Activated CD4-positive, alpha-beta T cell treated with anti-CD3 and anti-CD28 coated beads, Interleukin-2, amount 10 ng/mL, durations not matched to agents 24 days and 14 days (primary cell): ENCODE results near the gene GLS2. TPM values are rescaled to one million over a fixed set of nuclear protein-coding genes. Genes with fewer than 3 reads are reported as not detected.
A peak's percentile ranks its signal among the peaks of the same experiment; 100 is the strongest.
"Not testable (repeated sequence)": the region's sequence is repeated elsewhere in the genome, so short reads cannot be mapped to it uniquely, and the experiment has no call there.

Experiments
- DNase-seq: peaks from one replicate; pipeline ENCODE4 v3.0.0; 2022
- H3K27ac Mint-ChIP-seq: one replicate; pipeline ENCODE4 v1.8.0; 2022; ENCODE audit warnings: mild to moderate bottlenecking, mixed read lengths
- H3K27me3 Mint-ChIP-seq: one replicate; pipeline ENCODE4 v1.8.0; 2022; ENCODE audit warnings: mixed read lengths
- H3K36me3 Mint-ChIP-seq: one replicate; pipeline ENCODE4 v1.8.0; 2022; ENCODE audit warnings: low read depth, mild to moderate bottlenecking, mixed read lengths
- H3K4me1 Mint-ChIP-seq: one replicate; pipeline ENCODE4 v1.8.0; 2021; ENCODE audit warnings: mixed read lengths
- H3K4me3 Mint-ChIP-seq: one replicate; pipeline ENCODE4 v1.8.0; 2022; ENCODE audit warnings: mild to moderate bottlenecking, moderate library complexity, mixed read lengths
- H3K9me3 Mint-ChIP-seq: one replicate; pipeline ENCODE4 v1.8.0; 2021; ENCODE audit warnings: mixed read lengths
- intact Hi-C: fragments of 100-400 bp; cut with micrococcal nuclease; formaldehyde crosslinking; loops from one replicate; pipeline ENCODE4 v1.15.1; 2023
- total RNA-seq: library from RNA; stranded (reverse); gene quantifications from 2 replicates; pipeline ENCODE4 v1.2.3, GENCODE V29; 2022

Gene GLS2
- total RNA-seq, 1 donor from 2014 or later = 1.9 TPM

DNA sequence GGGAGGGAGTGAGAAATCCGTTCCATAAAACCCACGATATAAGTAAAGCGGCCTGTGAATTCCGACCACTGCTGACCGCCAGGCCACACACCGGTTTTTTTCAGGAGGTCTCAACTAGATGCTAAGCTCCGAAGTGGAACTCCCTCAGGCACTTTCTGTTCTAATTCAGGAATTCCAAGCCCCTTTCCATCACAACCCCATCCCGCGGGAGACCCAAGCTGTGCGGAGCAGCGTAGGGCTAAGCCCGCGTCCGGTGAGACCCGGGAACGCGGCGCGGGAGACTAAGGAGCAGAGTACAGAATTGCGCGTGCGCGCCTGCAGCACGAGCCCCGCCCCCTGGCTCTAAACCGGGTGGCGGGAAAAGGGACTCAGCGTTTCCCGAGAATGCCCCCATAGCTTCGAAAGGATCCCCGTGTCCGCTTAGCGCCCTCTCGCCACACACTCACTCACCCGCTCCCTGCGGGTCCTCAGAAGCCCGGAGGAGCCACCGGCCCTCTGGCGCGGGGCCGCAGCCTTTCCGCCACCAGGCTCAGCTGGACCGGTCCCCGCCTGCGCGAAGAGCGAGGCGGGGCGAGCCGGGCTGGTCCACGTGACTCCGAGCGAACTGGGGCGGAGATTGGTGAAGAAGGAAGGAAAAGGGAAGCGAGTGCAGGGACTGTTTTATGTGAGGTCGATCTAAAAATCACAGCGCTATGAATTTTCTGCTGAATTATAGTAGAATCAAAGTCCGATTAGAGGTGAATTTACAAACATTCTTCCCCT lies 38.9 kb downstream of the GLS2 start, which contains the start of gene TIMELESS:
Gene TIMELESS (minus strand): TSS at position 567 of the 762 bp plus-strand sequence. CDS start 15,256 bp downstream, outside the sequence.
- Mint-ChIP-seq H3K9me3 (no peaks in the 10 kb centered on the region), H3K27ac (peak within 1 kb of the TSS; percentile 90), H3K36me3 (peaks cover 17% of the 10 kb centered on the region), H3K4me1 (peaks cover 29% of the 10 kb centered on the region), H3K4me3 (peak within 1 kb of the TSS; percentile 95), H3K27me3 (no peaks in the 10 kb centered on the region)
- intact Hi-C loops = loop anchor here (1.0 to 5.0 kb wide), 6 partner anchors 15 to 347 kb away; partner anchors contain the start of genes ESYT1, PA2G4, PAN2 and SPRYD4
- peak; percentile 97 for DNase-seq

- H3K9me3 Mint-ChIP-seq, intact Hi-C loops, H3K27me3 Mint-ChIP-seq, H3K4me3 Mint-ChIP-seq, H3K27ac Mint-ChIP-seq, DNase-seq: not testable (repeated sequence)
- Mint-ChIP-seq H3K4me1 (peaks cover 24% of the 10 kb centered on the region), H3K36me3 (peaks cover 36% of the 10 kb centered on the region)
These were observed 44.8 kb downstream of the GLS2 start for GRCh38 chr12:56443208-56443607.

- Mint-ChIP-seq H3K4me3 (no peak overlapping the region), H3K9me3 (no peaks in the 10 kb centered on the region), H3K27me3 (no peaks in the 10 kb centered on the region), H3K27ac (no peak overlapping the region), H3K36me3 (peaks cover 18% of the 10 kb centered on the region), H3K4me1 (peaks cover 9% of the 10 kb centered on the region)
- DNase-seq = no peak
- intact Hi-C loops = no loop called here
These were observed 50.4 kb downstream of the GLS2 start for GRCh38 chr12:56437430-56438176.

GRCh38 chr12:56434828-56435227 lies 53.1 kb downstream of the GLS2 start:
- H3K27ac Mint-ChIP-seq = no peak overlapping the region
- peaks cover 5% of the 10 kb centered on the region for H3K4me1 Mint-ChIP-seq

DNA sequence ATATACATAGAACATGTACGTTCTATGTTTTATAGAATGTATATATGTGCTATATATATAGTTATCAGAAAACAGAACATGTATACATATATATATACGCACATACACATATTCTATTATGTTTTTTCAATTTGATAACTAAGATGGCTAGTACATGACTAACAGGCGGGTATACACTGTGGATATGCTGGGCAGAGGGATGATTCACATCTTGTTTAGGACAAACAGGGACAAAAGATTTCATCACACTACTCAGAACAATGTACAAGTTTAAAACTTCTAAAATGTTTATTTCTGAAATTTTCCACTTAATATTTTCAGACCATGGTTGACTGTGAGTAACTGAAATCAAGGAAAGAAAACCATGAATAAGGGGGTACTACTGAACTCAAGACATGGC lies 56.1 kb downstream of the GLS2 start:
- no peaks in the 10 kb centered on the region for H3K27me3 Mint-ChIP-seq
- no peak overlapping the region for H3K27ac Mint-ChIP-seq
- intact Hi-C loops = no loop called here
- no peak for DNase-seq
- peaks cover 28% of the 10 kb centered on the region for H3K36me3 Mint-ChIP-seq
- no peaks in the 10 kb centered on the region for H3K4me1 Mint-ChIP-seq
- no peaks in the 10 kb centered on the region for H3K9me3 Mint-ChIP-seq
- no peak overlapping the region for H3K4me3 Mint-ChIP-seq

More at GRCh38 chr12:56434828-56435227, 53.1 kb downstream of the GLS2 start:
- H3K9me3 Mint-ChIP-seq = no peaks in the 10 kb centered on the region
- intact Hi-C loops = no loop called here
- H3K36me3 Mint-ChIP-seq = peaks cover 22% of the 10 kb centered on the region
- no peak overlapping the region for H3K4me3 Mint-ChIP-seq
- no peaks in the 10 kb centered on the region for H3K27me3 Mint-ChIP-seq
- DNase-seq = no peak

DNA sequence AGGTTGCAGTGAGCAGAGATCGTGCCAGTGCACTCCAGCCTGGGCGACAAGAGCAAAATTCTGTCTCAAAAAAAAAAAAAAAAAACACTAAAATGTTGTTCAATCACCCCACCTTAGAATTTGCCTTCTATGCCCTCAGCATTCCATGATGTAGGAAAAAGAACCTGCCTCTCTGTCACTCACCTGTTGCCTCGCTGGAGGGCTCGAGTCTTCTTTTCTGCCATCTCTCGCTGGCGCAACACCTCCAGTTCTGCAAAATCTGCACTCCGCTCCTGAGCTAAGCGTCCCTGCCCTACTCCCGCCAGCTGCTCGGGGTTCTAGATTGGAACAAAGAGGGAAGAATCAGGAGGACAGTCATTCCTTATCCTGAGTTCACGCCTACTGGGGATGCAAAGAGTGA lies 56.7 kb downstream of the GLS2 start:
- DNase-seq = no peak
- H3K36me3 Mint-ChIP-seq = peaks cover 28% of the 10 kb centered on the region
- no peaks in the 10 kb centered on the region for H3K9me3 Mint-ChIP-seq
- no peak overlapping the region for H3K27ac Mint-ChIP-seq
- H3K27me3 Mint-ChIP-seq = no peaks in the 10 kb centered on the region
- no peak overlapping the region for H3K4me3 Mint-ChIP-seq
- no peaks in the 10 kb centered on the region for H3K4me1 Mint-ChIP-seq
- intact Hi-C loops = no loop called here

DNA sequence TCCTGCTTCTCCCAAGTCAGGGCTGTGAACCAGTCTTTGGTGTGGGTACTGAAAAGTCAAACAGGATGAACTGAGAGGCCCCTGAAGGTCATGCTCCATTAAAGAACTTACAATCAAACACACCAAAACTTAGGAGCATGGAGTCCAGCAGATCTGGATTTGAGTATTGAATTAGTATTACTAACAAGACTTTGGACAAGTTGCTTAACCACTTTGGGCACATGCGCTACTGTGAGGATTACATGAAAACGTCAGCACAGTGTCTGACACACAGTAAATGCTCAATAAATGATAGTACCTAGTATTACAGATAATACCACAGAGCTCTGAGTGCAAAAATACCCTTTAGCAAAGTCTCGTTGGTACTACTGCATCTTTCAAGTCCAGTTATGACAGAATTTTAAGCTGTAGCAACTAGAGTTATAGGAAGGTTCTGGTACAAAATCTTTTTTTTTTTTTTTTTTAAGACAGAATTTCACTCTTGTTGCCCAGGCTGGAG lies 62.0 kb downstream of the GLS2 start:
- no peaks in the 10 kb centered on the region for H3K27me3 Mint-ChIP-seq
- intact Hi-C loops = no loop called here
- H3K4me3 Mint-ChIP-seq = no peak overlapping the region
- H3K4me1 Mint-ChIP-seq = peaks cover 6% of the 10 kb centered on the region
- H3K9me3 Mint-ChIP-seq = no peaks in the 10 kb centered on the region
- no peak overlapping the region for H3K27ac Mint-ChIP-seq
- no peak for DNase-seq
- peaks cover 43% of the 10 kb centered on the region for H3K36me3 Mint-ChIP-seq

- intact Hi-C loops = no loop called here
- H3K4me3 Mint-ChIP-seq = no peak overlapping the region
- peak overlapping the region; percentile 71 for H3K27ac Mint-ChIP-seq
- H3K36me3 Mint-ChIP-seq = peaks cover 45% of the 10 kb centered on the region
- H3K9me3 Mint-ChIP-seq = no peaks in the 10 kb centered on the region
- H3K4me1 Mint-ChIP-seq = peaks cover 6% of the 10 kb centered on the region
- H3K27me3 Mint-ChIP-seq = no peaks in the 10 kb centered on the region
- no peak for DNase-seq
These were observed 62.8 kb downstream of the GLS2 start for GRCh38 chr12:56425193-56425592.

Other genes with a start within 250 kb of the GLS2 start
- 68.0 and 69.0 TPM in 2 replicates for gene ANKRD52, start 229.8 kb downstream of the GLS2 start, total RNA-seq
- gene COQ10A, start 221.2 kb downstream of the GLS2 start, total RNA-seq = 17.0 TPM in 2 replicates
- 311 and 317 TPM in 2 replicates for gene CS, start 187.8 kb downstream of the GLS2 start, total RNA-seq
- gene CNPY2, start 172.2 kb downstream of the GLS2 start, total RNA-seq = 165 and 169 TPM in 2 replicates
- 31.3 and 34.7 TPM in 2 replicates for gene PAN2, start 154.2 kb downstream of the GLS2 start, total RNA-seq
- 36.0 and 36.9 TPM in 2 replicates for gene IL23A, start 149.3 kb downstream of the GLS2 start, total RNA-seq
- 64.9 and 68.4 TPM in 2 replicates for gene STAT2, start 128.1 kb downstream of the GLS2 start, total RNA-seq
- gene APOF, start 125.3 kb downstream of the GLS2 start, total RNA-seq = not detected in 2 replicates
- 46.5 and 48.8 TPM in 2 replicates for gene TIMELESS, start 38.7 kb downstream of the GLS2 start, total RNA-seq
- gene MIP, start 33.5 kb downstream of the GLS2 start, total RNA-seq = not detected in 2 replicates
- gene SPRYD4, start 19.6 kb downstream of the GLS2 start, total RNA-seq = 5.2 and 5.5 TPM in 2 replicates
- 4.1 and 5.8 TPM in 2 replicates for gene RBMS2, start 33.7 kb upstream of the GLS2 start, total RNA-seq
- 117 and 118 TPM in 2 replicates for gene BAZ2A, start 142.2 kb upstream of the GLS2 start, total RNA-seq
- gene ATP5F1B, start 157.8 kb upstream of the GLS2 start, total RNA-seq = 760 and 771 TPM in 2 replicates
- 351 and 357 TPM in 2 replicates for gene PTGES3, start 200.1 kb upstream of the GLS2 start, total RNA-seq
- gene NACA, start 237.1 kb upstream of the GLS2 start, total RNA-seq = 1,041 and 1,057 TPM in 2 replicates